Stimulated activated naive B cell treated with anti-CD40 and anti-IgM and Interleukin-4, amounts not matched to agents 10 μg/mL and 1 μg/mL and 100 μg/mL, for 72 hours (primary cell): ENCODE data around the gene DBF4B.
A peak's percentile ranks its signal among the peaks of the same experiment; 100 is the strongest.

Source experiments
- ATAC-seq, 2 donors: fragments of 150-1000 bp; cut with Tn5 transposase; replicated peaks; 2 replicates each; pipeline ENCODE4 v1.10.0; 2021; ENCODE audit warnings: moderate library complexity in 1 of 2
- DNase-seq: peaks from one replicate; pipeline ENCODE4 v3.0.0; 2021
- H3K27ac Mint-ChIP-seq: one replicate; pipeline ENCODE4 v1.8.0; 2022; ENCODE audit warnings: mild to moderate bottlenecking, mixed read lengths
- H3K27me3 Mint-ChIP-seq, 2 donors: one replicate each; pipeline ENCODE4 v1.8.0; 2022; ENCODE audit warnings: mixed read lengths in 2 of 2
- H3K36me3 Mint-ChIP-seq, 2 donors: one replicate each; pipeline ENCODE4 v1.8.0; 2022; ENCODE audit warnings: mixed read lengths in 2 of 2, mild to moderate bottlenecking in 1 of 2
- H3K4me1 Mint-ChIP-seq, 2 donors: one replicate each; pipeline ENCODE4 v1.8.0; 2022; ENCODE audit warnings: mixed read lengths in 2 of 2, mild to moderate bottlenecking in 1 of 2
- H3K4me3 Mint-ChIP-seq, 2 donors: one replicate each; pipeline ENCODE4 v1.8.0; 2022; ENCODE audit warnings: mild to moderate bottlenecking in 2 of 2, mixed read lengths in 2 of 2, moderate library complexity in 1 of 2
- H3K9me3 Mint-ChIP-seq, 2 donors: one replicate each; pipeline ENCODE4 v1.8.0; 2022; ENCODE audit warnings: mixed read lengths in 2 of 2, mild to moderate bottlenecking in 1 of 2

Gene DBF4B

GRCh38 chr17:44774271-44775135 lies 66.0 kb downstream of the DBF4B start:
- DNase-seq: peak; percentile 77
- H3K4me1 Mint-ChIP-seq: peaks cover 15 to 40% of the 10 kb centered on the region in 2 donors
- H3K27me3 Mint-ChIP-seq: peaks cover 19 to 45% of the 10 kb centered on the region in 2 donors
- peak overlapping the region; percentile 88 to 89 for H3K4me3 Mint-ChIP-seq
- H3K36me3 Mint-ChIP-seq: no peaks in the 10 kb centered on the region
- H3K27ac Mint-ChIP-seq: peak overlapping the region; percentile 51
- H3K9me3 Mint-ChIP-seq: no peaks in the 10 kb centered on the region
- ATAC-seq: peak; percentile 49 to 50

DNA sequence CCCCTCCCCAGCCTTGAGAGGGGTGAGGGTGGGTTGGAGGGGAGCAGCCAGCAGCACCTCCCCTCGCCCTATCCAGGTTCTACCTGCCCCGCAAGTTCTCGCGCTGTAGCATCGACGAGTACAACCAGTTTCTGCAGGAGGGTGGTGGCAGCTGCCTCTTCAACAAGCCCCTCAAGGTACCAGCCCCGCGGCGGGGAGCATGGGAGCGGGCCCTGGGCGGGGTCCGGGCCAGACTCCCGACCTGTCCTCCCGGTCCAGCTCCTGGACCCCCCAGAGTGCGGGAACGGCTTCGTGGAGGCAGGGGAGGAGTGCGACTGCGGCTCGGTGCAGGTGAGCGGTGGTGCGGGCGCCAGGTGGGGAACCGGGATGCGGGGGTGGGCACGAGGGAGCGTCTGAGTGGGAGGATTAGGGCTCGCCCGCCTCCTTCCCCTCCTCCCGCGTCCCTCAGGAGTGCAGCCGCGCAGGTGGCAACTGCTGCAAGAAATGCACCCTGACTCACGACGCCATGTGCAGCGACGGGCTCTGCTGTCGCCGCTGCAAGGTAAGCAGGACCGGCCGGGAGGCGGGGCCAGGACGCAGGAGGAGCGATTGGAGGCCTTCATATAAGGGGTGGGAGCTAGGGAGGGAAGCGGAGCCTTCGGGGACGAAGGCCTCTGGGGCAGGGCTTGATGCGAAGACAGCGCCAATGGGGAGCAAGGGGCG lies 66.8 kb downstream of the DBF4B start:
- ATAC-seq (peak; percentile 94 to 95), DNase-seq (peak; percentile 92)
- peaks cover 22 to 53% of the 10 kb centered on the region in 2 donors for H3K27me3 Mint-ChIP-seq
- no peaks in the 10 kb centered on the region for H3K36me3 Mint-ChIP-seq
- peak overlapping the region; percentile 20 for H3K27ac Mint-ChIP-seq
- no peaks in the 10 kb centered on the region for H3K9me3 Mint-ChIP-seq
- H3K4me3 Mint-ChIP-seq: peak overlapping the region; percentile 88 to 89
- H3K4me1 Mint-ChIP-seq: peaks cover 17 to 44% of the 10 kb centered on the region in 2 donors

- DNase-seq (no peak), ATAC-seq (peak; percentile 18 to 24)
- H3K4me1 Mint-ChIP-seq: peaks cover 17 to 38% of the 10 kb centered on the region in 2 donors
- peak overlapping the region; percentile 20 for H3K27ac Mint-ChIP-seq
- peak overlapping the region; percentile 88 to 89 for H3K4me3 Mint-ChIP-seq
- H3K27me3 Mint-ChIP-seq: peaks cover 22 to 60% of the 10 kb centered on the region in 2 donors
- no peaks in the 10 kb centered on the region for H3K9me3 Mint-ChIP-seq
- H3K36me3 Mint-ChIP-seq: no peaks in the 10 kb centered on the region
These were observed 67.6 kb downstream of the DBF4B start for GRCh38 chr17:44775838-44776621.

DNA sequence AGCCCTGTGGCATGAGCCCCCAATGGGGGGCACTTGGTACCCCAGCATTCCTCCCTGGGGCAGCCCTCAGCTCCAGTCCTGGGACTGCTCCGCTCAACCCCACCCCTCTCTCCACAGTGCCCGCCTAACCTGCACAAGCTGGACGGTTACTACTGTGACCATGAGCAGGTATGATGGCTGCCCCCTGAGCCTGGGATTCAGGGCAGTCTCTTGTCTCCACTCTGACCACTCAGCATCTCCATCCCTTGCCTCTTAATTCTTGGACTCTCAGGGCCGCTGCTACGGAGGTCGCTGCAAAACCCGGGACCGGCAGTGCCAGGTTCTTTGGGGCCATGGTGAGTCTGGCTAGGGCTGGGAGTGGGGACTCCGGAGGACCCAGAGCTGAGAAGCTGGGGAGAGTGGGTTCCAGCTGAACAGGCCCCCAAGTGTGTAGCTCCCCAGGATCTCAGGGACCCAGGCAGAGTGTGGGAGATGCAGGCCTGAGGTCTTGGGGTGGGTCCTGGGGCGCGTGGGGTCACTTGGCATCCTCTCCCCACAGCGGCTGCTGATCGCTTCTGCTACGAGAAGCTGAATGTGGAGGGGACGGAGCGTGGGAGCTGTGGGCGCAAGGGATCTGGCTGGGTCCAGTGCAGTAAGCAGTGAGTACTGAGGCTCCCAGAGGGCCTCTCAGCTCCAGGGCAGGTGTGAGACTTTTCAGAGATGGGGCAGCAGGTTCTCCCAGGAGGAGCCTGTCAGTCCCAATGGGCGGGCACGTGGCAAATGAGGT lies 68.3 kb downstream of the DBF4B start:
- Mint-ChIP-seq H3K27me3 (peaks cover 22 to 57% of the 10 kb centered on the region in 2 donors), H3K27ac (no peak overlapping the region), H3K36me3 (no peaks in the 10 kb centered on the region), H3K4me1 (peaks cover 17 to 38% of the 10 kb centered on the region in 2 donors), H3K4me3 (peak overlapping the region in 1 of 2 donors; percentile 43), H3K9me3 (no peaks in the 10 kb centered on the region)
- no peak for DNase-seq
- no peak for ATAC-seq

DNA sequence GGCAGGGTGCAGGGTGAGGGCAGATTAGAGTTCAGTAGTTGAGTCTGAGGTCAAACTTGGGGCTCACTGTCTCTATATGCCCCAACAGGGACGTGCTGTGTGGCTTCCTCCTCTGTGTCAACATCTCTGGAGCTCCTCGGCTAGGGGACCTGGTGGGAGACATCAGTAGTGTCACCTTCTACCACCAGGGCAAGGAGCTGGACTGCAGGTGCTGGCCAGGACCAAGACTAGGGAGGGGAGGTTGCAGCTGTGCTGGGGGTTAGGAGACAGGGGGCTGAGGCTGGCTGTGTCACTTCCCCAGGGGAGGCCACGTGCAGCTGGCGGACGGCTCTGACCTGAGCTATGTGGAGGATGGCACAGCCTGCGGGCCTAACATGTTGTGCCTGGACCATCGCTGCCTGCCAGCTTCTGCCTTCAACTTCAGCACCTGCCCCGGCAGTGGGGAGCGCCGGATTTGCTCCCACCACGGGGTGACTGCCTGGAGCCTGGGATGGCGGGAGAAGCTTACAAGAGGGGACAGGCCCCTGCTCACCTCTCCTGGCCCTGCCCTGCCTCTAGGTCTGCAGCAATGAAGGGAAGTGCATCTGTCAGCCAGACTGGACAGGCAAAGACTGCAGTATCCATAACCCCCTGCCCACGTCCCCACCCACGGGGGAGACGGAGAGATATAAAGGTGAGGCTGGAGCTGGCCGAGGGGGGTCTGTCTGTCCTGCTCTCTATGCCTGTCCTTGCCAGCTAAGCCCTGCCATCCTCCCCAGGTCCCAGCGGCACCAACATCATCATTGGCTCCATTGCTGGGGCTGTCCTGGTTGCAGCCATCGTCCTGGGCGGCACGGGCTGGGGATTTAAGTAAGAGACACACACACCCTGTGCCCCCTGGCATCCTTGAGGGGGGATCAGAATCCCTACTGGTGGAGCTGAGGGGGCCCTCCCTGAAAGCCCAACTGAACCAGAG lies 69.2 kb downstream of the DBF4B start:
- ATAC-seq (no peak), DNase-seq (no peak)
- H3K36me3 Mint-ChIP-seq: no peaks in the 10 kb centered on the region
- peaks cover 17 to 38% of the 10 kb centered on the region in 2 donors for H3K4me1 Mint-ChIP-seq
- H3K27ac Mint-ChIP-seq: no peak overlapping the region
- peaks cover 22 to 53% of the 10 kb centered on the region in 2 donors for H3K27me3 Mint-ChIP-seq
- H3K4me3 Mint-ChIP-seq: no peak overlapping the region
- no peaks in the 10 kb centered on the region for H3K9me3 Mint-ChIP-seq

DNA sequence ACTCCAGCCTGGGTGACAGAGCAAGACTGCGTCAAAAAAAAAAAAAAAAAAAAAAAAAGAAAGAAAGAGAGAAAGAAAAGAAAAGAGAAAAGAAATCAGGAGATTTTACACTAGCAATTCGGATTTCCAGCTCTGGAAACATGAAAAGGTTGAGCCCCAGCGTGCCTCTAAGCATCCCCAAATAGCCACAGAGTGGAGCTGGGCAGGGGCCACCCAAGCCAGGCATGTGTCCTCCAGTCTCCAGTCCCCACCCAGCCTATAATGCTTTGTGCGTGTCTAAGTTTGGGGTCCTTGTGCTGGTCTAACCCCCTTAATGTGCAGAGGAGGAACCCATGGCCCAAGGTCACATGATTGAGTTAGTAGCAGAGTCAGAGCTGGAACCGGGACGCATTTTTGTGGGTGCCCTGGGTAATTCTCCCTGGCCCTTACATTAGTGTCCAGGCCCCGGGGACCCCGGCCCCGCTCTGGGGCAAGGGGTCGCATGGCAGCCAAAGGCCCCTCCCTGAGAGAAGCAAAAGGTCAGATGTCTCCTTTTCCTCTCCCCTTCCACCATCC lies 70.3 kb downstream of the DBF4B start:
- Mint-ChIP-seq H3K9me3 (no peaks in the 10 kb centered on the region), H3K27me3 (peaks cover 18 to 46% of the 10 kb centered on the region in 2 donors)

GRCh38 chr17:44779211-44780025 lies 71.0 kb downstream of the DBF4B start:
- H3K36me3 Mint-ChIP-seq: no peaks in the 10 kb centered on the region
- peaks cover 17 to 32% of the 10 kb centered on the region in 2 donors for H3K4me1 Mint-ChIP-seq
- H3K4me3 Mint-ChIP-seq: peak overlapping the region; percentile 74 to 85
- ATAC-seq: peak; percentile 38 to 42
- no peaks in the 10 kb centered on the region for H3K9me3 Mint-ChIP-seq
- H3K27ac Mint-ChIP-seq: no peak overlapping the region
- peaks cover 18 to 41% of the 10 kb centered on the region in 2 donors for H3K27me3 Mint-ChIP-seq
- DNase-seq: peak; percentile 71

More for the DNA sequence above, 70.3 kb downstream of the DBF4B start:
- Mint-ChIP-seq H3K4me3 (peak overlapping the region; percentile 74 to 85), H3K4me1 (peaks cover 17 to 37% of the 10 kb centered on the region in 2 donors), H3K27ac (no peak overlapping the region), H3K36me3 (no peaks in the 10 kb centered on the region)
- no peak for ATAC-seq
- no peak for DNase-seq

GRCh38 chr17:44780161-44780560 lies 71.7 kb downstream of the DBF4B start:
- H3K27me3 Mint-ChIP-seq: peaks cover 18 to 44% of the 10 kb centered on the region in 2 donors
- peak overlapping the region in 1 of 2 donors; percentile 4 for H3K4me3 Mint-ChIP-seq
- ATAC-seq (no peak), DNase-seq (no peak)
- peaks cover 16 to 25% of the 10 kb centered on the region in 2 donors for H3K4me1 Mint-ChIP-seq
- no peaks in the 10 kb centered on the region for H3K36me3 Mint-ChIP-seq
- H3K9me3 Mint-ChIP-seq: no peaks in the 10 kb centered on the region
- H3K27ac Mint-ChIP-seq: no peak overlapping the region

DNA sequence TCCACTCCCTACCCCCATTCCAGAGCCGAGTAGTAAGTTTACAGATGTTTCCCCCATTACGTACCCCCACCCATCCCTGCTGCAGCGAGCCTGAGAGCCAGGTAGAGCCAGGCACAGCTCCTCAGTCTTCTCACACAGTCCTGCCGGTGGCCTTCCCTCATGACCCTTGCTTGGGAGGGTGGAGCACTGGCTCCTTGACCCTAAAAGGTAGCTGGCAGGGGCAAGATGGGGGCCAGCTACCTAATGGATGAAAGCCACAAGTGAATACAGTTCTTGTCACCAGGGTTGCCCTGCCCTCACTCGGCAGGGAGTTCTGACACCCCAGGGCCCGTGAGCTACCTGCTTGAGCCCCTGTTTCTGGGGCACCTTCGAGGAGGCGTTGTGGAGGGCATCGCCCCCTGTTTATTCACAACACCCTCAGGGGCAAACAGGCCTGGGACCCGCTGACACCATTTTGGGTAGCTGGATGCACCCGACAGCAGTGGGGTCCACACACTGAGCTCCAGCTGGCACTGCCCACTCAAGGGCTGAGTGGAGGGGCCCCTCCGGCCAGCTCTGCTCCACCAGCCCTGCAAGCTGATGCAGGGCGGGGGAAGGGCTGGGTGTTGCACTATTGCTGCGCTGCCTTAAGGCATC lies 72.5 kb downstream of the DBF4B start:
- peaks cover 18 to 49% of the 10 kb centered on the region in 2 donors for H3K27me3 Mint-ChIP-seq
- H3K4me3 Mint-ChIP-seq: no peak overlapping the region
- no peak for DNase-seq
- no peak overlapping the region for H3K27ac Mint-ChIP-seq
- H3K36me3 Mint-ChIP-seq: no peaks in the 10 kb centered on the region
- ATAC-seq: no peak
- peaks cover 11 to 17% of the 10 kb centered on the region in 2 donors for H3K4me1 Mint-ChIP-seq
- no peaks in the 10 kb centered on the region for H3K9me3 Mint-ChIP-seq

GRCh38 chr17:44781551-44782325 lies 73.3 kb downstream of the DBF4B start:
- Mint-ChIP-seq H3K27ac (no peak overlapping the region), H3K4me3 (no peak overlapping the region), H3K9me3 (no peaks in the 10 kb centered on the region), H3K27me3 (peaks cover 20 to 52% of the 10 kb centered on the region in 2 donors), H3K4me1 (peaks cover 8 to 12% of the 10 kb centered on the region in 2 donors), H3K36me3 (no peaks in the 10 kb centered on the region)
- DNase-seq: no peak
- no peak for ATAC-seq

DNA sequence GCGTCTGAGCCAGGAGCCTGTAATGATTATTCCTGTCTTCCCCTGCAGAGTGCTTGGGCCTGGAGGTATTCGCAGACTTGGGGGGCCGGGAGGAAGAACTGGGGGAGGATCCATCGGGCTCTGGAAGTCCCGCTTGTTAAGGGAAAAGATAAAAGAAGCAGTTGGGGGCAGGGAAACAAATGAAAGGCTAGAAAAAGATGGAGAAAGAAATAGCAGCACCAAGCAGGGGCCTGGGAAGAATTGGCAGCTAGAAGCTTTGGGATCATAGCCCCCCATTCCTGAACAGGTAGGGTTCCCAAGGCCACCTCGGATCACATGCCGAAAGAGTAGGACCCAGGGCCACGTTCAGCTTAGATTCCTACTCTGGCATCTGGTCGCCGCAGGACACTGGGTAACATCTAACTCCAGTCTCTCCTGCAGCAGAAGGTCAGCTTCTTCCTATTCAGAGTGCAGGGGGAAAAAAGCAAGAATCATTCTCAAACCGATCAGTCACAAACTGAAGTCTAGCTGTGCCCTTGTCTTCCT lies 73.9 kb downstream of the DBF4B start:
- DNase-seq (no peak), ATAC-seq (no peak)
- Mint-ChIP-seq H3K9me3 (no peaks in the 10 kb centered on the region), H3K36me3 (no peaks in the 10 kb centered on the region), H3K27ac (no peak overlapping the region), H3K4me3 (no peak overlapping the region), H3K27me3 (peaks cover 16 to 52% of the 10 kb centered on the region in 2 donors), H3K4me1 (peaks cover 8 to 12% of the 10 kb centered on the region in 2 donors)
